SH-SY5Y (cell line): ENCODE results near the gene ODF2.

Source experiments
- GATA2 ChIP-seq: IDR thresholded peaks from 2 replicates; pipeline ENCODE4 v1.6.1; 2011; ENCODE audit warnings: mild to moderate bottlenecking, low read depth, low read length
- GATA3 ChIP-seq: IDR thresholded peaks from 2 replicates; pipeline ENCODE4 v1.6.1; 2011; ENCODE audit warnings: low read depth, mild to moderate bottlenecking, low read length, moderate library complexity

DNA sequence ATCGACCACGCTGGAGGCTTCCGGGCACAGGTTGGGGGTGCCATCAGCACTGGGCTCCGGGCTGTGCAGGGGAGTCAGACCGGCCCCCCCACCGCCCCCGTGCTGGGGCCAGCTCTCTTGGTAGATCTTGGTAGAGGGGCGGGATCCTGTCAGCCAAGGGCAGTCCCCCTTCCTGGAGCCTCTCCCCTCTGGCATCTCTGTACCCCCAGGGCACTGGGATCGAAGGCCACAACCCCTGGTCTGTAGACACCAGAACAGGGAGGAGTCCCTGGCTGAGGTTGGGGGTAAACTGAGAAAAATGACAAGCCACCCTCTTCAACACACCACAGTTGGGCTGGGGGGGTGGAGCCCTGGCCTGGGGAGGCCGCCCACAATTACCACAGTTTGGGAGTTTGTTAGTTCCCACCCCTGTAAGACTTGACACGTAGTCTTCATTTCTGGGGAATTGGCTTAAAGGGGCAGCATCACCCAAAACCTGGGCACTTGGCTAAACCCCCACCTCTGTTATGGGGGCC, 34.3 kb upstream of the ODF2 start:
- TF ChIP-seq GATA2 (no peak), GATA3 (no peak)
